Measurements from ENCODE around the gene SGO2. TPM values are rescaled to one million over a fixed set of nuclear protein-coding genes. Genes with fewer than 3 reads are reported as not detected.
A peak's percentile ranks its signal among the peaks of the same experiment; 100 is the strongest.

Gene SGO2
- total and polyA plus RNA-seq, 2 of the 13 experiments (the other 11 are each of a cell fraction or from before 2014, with no cell fraction given) = 5.1 to 16.2 TPM

DNA sequence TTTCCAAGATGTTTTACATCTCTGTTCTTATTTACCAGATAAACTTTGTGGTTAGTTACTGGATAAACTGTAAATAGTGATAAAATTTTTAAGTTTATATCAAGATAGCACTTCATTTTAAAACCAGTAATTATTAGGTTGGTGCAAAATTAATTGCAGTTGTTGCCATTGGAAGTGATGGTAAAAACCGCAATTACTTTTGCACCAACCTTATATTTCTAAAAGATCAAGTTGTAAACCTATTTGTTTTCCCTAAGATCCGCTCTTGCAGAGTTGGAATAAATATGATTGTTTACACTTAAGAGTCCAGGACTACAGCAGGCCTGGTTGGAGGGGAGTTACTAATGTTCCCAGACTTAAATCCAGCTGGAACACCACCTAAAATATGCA lies 59.3 kb downstream of the SGO2 start (continued):
- no peak for TF ChIP-seq GPN1 (CRISPR knock-in tag; IDR thresholded peaks at IDR 0.05; ENCODE audit: borderline replicate concordance)

GRCh38 chr2:200585730-200586643 lies 60.0 kb downstream of the SGO2 start, which contains the start of gene AOX1:
TSS of gene AOX1 (plus strand) at chr2:200586014. CDS start at chr2:200586109, 95 bp downstream.
- CTCF ChIA-PET (ENCODE audit: low intra/inter-chr PET ratio, low total read pairs) = interaction anchor here (0.6 to 2.1 kb wide), 2 partner anchors 117 to 612 kb away, joined by 3 to 7 read pairs; no protein-coding TSS in a partner anchor
- intact Hi-C loops (cut with micrococcal nuclease; ENCODE audit: unreplicated experiment) (loop anchor here (1.0 to 5.0 kb wide), 3 partner anchors 8 to 41 kb away; no protein-coding TSS in a partner anchor), in situ Hi-C loops (cut with HindIII; ENCODE audit: extremely low pct_ligation_motif_present, low pct_unique_long_range_greater_than_20kb) (loop anchor here (5.0 kb wide), 1 partner anchor 71 kb away; no protein-coding TSS in a partner anchor)
- DNase-seq (ENCODE audit: low spot score) = peak; percentile 70
- Histone ChIP-seq H3K4me3 (replicated peaks in 1 of 3; ENCODE audit: insufficient read depth in 1 of 3, low read depth in 2 of 3, low read length in 3 of 3) (peak within 1 kb of the TSS; percentile 56 to 76 (median 57)), H3K4me2 (ENCODE audit: low read depth, low read length) (peak within 1 kb of the TSS; percentile 97), H3K79me2 (ENCODE audit: insufficient read depth, low read length) (no peaks in the 10 kb centered on the region), H3K27ac (ENCODE audit: extremely low read length, insufficient read depth, low read length) (peak within 1 kb of the TSS; percentile 39), H4K20me1 (ENCODE audit: insufficient read depth, low read length) (no peaks in the 10 kb centered on the region), H3K36me3 (replicated peaks in 1 of 2; ENCODE audit: control insufficient read depth in 1 of 2, insufficient read depth in 2 of 2, low read length in 2 of 2) (no peaks in the 10 kb centered on the region), H3K9ac (ENCODE audit: insufficient read depth, low read depth, low read length) (peak within 1 kb of the TSS; percentile 46), H3K4me1 (ENCODE audit: insufficient read depth, low read length) (peaks cover 37% of the 10 kb centered on the region), H2AFZ (ENCODE audit: low read length) (peak within 1 kb of the TSS; percentile 91), H3K9me3 (ENCODE audit: low read length) (no peaks in the 10 kb centered on the region), H3K27me3 (ENCODE audit: control insufficient read depth in 1 of 2, insufficient read depth in 2 of 2, low read length in 2 of 2) (no peaks in the 10 kb centered on the region; a peak in 1 of 5 replicates)
- ATAC-seq = peak; percentile 93
- FAIRE-seq = peak; percentile 34
- 20% methylated on average over 34 of the region's 62 CpGs for WGBS (ENCODE audit: low lambda C conversion rate)
- POLR2A ChIA-PET = interaction anchor here (0.6 to 4.6 kb wide), 24 partner anchors 10 to 303 kb away, joined by 3 to 73 read pairs (median 6); partner anchors contain the start of genes CLK1, KCTD18, NIF3L1 and PPIL3
- TSS peak; percentile 56 for BruUV-seq (replicated peaks)
- no peak for TF ChIP-seq TCF7L2 (IDR thresholded peaks at IDR 0.05; ENCODE audit: low read depth, low read length)
- TF ChIP-seq ZIK1 (CRISPR knock-in tag; IDR thresholded peaks at IDR 0.05; ENCODE audit: borderline replicate concordance, low read depth) = no peak
- peak; percentile 65 for TF ChIP-seq ZFY (CRISPR knock-in tag; IDR thresholded peaks at IDR 0.05)
- TF ChIP-seq PRPF4 (IDR thresholded peaks at IDR 0.05; ENCODE audit: low read depth, low read length, poor library complexity, severe bottlenecking) = no peak
- TF ChIP-seq MXI1 (IDR thresholded peaks at IDR 0.05; ENCODE audit: borderline replicate concordance, low read depth, low read length) = peak; percentile 80; the same call in 1 of the 3 replicates
- TF ChIP-seq ZNF556 (CRISPR knock-in tag; IDR thresholded peaks at IDR 0.05; ENCODE audit: borderline replicate concordance) = peak; percentile 81
- peak; percentile 64 for TF ChIP-seq ZFP1 (CRISPR knock-in tag; IDR thresholded peaks at IDR 0.05)
- peak; percentile 62 for TF ChIP-seq MED1 (CRISPR knock-in tag; IDR thresholded peaks at IDR 0.05)
- TF ChIP-seq, protein P1, sequence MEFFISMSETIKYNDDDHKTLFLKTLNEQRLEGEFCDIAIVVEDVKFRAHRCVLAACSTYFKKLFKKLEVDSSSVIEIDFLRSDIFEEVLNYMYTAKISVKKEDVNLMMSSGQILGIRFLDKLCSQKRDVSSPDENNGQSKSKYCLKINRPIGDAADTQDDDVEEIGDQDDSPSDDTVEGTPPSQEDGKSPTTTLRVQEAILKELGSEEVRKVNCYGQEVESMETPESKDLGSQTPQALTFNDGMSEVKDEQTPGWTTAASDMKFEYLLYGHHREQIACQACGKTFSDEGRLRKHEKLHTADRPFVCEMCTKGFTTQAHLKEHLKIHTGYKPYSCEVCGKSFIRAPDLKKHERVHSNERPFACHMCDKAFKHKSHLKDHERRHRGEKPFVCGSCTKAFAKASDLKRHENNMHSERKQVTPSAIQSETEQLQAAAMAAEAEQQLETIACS (CRISPR knock-in tag; IDR thresholded peaks at IDR 0.05) = no peak
- peak; percentile 23; the same call in 1 of the 2 replicates for TF ChIP-seq NCOA2 (CRISPR knock-in tag; IDR thresholded peaks at IDR 0.05)
- no peak for TF ChIP-seq ZNF550 (CRISPR knock-in tag; IDR thresholded peaks at IDR 0.05; ENCODE audit: borderline replicate concordance)
- TF ChIP-seq, protein P2, sequence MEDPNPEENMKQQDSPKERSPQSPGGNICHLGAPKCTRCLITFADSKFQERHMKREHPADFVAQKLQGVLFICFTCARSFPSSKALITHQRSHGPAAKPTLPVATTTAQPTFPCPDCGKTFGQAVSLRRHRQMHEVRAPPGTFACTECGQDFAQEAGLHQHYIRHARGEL (CRISPR knock-in tag; IDR thresholded peaks at IDR 0.05) = peak; percentile 78; the same call in 1 of the 2 replicates
- TF ChIP-seq SRSF1 (optimal IDR thresholded peaks at IDR 0.05; ENCODE audit: low read depth, low read length) = peak; percentile 74
- no peak for TF ChIP-seq ZNF772 (CRISPR knock-in tag; IDR thresholded peaks at IDR 0.05)
- TF ChIP-seq THRA (CRISPR knock-in tag; IDR thresholded peaks at IDR 0.05; ENCODE audit: borderline replicate concordance) = no peak
- TF ChIP-seq BORCS8-MEF2B (CRISPR knock-in tag; IDR thresholded peaks at IDR 0.05) = no peak
- TF ChIP-seq TEAD2 (CRISPR knock-in tag; IDR thresholded peaks at IDR 0.05) = no peak
- TF ChIP-seq ZNF230 (CRISPR knock-in tag; IDR thresholded peaks at IDR 0.05) = peak; percentile 71; the same call in 1 of the 2 replicates
- peak; percentile 34; the same call in 1 of the 2 replicates for TF ChIP-seq ZNF768 (CRISPR knock-in tag; IDR thresholded peaks at IDR 0.05)

Data from HepG2 (cell line).